IPS-NIHi7 (cell line): ENCODE data around the gene CADM2.

Experiments used
- DNase-seq: peaks from one replicate; pipeline ENCODE4 v3.0.0; 2012; ENCODE audit warnings: mixed read lengths; ENCODE audit errors: extremely low spot score

Gene CADM2

DNA sequence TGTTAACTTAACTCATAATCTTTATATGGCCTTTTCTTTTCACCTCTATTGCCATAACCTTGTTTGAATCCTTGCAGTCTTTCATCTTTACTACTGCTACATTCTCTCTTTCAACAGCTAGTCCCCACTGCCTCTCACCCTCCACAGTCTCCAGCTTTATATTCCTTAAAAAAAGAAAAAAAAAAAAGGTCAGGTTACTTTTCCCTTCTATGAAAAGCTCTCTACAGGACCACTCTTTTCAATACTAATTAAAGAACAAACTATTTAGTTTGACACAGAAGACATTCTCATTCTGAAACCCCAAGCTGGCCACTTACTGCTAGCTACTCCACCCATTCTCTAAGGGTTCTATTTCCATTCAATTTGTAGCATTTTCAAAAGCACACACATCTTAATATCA is 25.6 kb downstream of the CADM2 start:
- no peak for DNase-seq

DNA sequence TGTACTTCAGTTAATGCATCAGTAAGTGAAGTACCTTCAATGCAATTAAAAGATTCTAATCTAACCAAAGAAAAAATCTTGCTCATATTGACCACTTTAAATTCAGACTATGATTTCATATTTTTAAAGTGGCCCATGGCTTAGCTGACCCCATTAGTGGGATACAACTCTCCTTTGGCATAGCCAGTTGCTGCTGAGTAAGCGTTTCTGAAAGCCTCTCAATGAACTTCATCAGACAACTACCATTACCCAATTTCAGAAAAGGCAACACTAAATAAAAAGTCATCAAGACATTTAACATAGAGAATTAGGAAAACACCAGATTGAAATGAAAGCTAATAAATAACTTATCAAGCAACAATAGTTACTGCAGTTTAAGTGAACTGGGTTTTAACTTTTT is 27.0 kb downstream of the CADM2 start:
- DNase-seq = no peak

DNA sequence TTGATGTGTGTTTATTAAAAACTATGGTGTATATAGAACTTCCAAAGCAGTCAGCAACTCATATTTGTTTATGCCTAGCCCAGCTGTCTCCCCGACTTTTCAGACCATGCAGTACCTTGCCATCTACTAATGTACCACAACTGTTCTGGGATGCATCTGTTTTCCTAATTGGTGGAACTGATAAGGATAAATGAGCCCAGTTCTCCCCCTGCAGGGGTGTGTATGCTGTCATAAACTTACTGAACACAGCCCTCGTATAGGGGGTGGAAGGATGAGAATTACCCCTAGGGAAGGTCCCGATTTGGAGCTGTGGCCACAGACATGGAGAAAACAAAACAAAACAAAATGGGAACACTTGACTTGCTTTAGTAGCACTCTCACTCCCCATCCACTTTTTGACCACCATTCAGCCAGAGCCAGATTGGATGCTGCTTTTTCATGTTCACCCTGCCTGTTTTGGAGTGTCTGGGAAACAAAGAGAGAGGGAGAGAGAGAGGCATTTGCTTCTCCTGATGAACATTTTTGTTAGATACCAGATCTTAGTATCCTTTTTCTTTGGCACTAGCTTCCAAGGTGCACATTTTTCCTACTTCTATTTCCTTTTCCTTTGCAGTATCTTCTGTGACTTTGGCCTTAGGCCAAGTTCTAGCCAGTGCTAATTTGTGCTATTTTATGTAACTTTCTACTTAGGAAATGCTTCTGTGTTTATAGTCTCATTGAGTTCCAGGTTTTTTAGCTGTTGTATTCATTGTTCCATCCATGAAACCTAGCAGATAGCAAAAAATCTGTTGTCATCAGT is 29.1 kb downstream of the CADM2 start:
- no peak for DNase-seq

DNA sequence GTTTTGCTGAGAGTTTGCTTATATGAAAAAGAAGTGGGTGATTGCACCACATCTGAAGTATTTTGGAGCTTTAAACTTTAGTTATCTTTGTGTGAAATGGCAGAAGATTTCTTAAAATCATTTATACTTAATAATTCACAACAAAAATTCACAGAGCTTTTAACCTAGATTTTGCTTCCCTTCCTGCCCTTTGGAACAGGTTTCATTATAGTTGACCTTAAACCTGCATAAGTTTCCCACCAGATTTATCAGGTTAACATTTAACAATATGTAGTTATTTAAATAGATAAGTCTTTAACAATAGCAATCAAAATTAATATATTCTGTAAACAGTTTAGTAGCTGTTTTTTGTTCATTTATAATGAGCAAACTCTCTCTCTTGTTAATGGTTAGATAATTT is 30.3 kb downstream of the CADM2 start:
- no peak for DNase-seq

DNA sequence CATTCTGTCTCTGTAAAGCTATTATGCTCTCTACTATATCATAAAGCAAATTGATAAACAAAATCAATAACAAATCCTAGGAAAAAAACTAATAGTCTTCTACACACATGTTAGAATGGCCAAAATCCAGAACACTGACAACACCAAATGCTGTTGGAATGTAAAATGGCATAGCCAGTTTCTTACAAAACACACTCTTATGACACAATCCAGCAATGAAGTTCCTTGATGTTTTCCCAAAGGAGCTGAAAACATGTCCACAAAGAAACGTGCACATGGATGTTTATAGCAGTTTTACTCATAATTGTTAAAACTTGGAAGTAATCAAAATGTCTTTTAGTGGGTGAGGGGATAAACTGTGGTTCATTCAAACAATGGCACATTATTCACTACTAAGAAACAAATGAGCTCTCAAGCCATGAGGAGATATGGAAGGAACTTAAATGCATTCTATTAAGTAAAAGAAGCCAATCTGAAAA is 32.7 kb downstream of the CADM2 start:
- DNase-seq = no peak

DNA sequence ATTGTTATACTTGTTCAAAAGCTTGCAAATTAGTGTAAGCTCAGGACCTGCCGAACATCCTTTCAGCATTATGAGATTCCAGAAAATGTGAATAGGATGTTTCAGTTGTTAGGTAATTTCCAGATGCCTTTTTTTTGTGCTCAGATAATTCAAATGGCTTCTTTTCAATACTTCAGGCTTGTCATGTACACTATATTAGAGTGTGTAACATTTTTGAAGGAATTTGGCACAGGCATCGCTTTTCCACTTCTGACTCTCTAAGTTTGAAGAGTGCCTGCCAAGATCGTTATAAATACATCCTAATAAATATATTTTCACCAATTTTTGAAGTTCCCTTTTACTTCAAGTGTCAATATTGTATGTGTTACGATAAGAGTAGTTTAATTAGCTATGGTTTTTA is 35.2 kb downstream of the CADM2 start:
- DNase-seq = no peak

DNA sequence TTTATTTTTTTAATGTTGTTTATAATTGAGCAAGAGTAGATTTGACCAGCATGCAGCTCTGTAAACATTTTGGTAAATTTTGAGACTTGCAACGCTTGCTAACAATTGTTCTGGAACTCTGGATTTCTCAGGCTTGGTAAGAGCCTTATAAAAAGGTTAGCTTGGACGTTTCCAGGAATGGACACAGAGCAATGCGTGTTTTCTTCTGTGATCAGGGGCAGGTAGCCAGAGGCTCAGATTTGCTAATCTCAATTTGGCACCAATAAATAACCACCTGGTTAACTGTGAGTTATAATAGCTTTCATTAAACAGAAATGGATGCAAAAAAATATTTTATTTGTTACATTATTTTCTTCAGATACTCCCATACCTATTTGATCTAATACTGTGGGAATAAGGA is 39.8 kb downstream of the CADM2 start:
- DNase-seq = no peak

DNA sequence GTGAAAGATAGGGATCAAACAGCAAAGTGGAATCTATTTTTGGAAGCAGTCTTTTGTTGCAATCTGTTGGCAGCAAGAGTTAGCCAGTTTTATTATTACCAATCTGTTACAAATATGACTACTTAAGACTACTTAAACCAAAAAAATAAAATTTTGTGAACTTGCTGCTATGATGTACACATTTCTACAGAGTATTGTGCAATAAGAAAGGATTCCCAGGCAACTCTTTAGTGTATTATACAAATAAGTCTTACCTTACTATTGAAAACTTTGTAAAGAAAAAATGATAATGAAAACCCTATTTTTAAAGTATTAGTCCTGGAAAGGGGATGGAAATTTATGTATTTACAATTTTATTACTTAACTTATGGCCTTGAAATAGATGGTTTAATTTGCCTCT is 44.7 kb downstream of the CADM2 start:
- no peak for DNase-seq

DNA sequence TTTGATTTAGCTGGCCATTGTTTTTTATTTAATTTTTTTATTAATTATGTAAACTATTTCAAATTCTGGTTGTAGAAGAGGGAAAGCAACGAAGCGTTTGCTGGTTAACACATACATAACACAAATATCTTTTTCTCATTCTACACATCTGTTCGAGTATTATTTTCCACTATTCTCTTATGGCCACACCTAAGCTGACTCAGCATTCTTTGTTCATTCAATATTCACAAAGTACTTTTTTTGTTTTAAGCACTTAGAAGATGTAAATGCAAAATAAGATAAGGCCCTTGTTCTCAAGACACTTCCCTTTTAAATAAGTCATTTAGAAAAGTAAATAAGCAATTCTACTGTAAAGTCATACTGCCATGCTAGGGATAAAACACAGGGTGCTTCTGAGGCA is 45.4 kb downstream of the CADM2 start:
- no peak for DNase-seq

DNA sequence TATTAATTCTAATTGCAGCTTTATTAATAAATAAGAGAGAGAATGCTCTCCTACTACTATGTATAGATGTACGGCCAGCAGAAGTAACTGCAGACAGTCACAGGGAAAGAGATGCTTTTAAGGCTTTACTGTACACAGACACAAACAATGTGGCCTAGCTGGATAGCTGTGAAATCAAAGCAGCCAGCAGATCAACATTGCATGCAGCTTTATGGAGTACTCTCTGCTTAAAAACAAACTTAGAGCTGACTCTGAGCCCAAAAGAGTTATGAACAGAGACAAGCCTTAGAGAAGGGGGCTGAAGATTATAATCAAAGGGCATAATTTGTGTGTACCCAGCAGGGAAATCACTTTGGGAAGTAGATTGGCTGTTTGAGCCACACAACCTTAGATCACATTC is 47.2 kb downstream of the CADM2 start:
- no peak for DNase-seq

DNA sequence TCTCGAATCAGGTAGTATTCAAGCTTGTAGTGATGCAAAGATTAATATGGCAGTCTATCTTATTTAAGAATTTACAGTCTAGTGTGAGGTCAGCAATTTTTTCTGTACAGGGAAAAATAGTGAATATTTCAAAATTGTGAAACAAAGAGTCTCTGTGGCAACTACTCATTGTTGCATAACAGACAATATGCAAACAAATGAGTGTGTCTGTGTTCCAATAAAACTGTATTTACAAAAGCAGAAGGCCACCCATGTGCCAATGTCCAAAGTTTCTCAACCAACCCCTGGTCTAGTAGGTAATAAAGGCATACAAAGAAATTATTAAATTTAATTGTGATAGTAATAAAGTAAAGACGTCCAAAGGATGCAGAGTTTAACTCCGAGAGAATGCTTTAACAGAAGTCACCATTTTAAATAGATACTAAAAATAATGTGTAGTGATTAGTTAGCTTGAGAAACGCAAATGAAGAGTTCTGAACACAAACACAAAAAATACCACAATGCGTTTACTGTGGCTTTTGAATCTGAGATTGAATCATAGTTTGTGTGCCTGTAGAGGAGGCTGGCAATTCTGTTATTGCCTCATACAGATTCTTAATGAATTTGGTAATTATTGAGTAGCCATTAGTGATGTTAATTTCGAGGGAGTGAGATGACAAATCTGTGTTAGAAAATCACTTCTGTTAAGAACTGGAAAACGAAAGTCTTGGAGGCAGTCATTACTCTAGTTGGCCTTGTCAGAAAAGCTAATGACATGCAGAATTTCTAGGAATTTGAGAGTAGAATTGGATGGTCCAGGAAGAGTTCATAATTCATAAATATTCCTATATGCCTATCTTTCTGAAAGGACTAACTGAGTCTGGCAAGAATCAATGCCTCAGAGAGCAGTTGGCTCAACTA is 48.7 kb downstream of the CADM2 start:
- DNase-seq = no peak

DNA sequence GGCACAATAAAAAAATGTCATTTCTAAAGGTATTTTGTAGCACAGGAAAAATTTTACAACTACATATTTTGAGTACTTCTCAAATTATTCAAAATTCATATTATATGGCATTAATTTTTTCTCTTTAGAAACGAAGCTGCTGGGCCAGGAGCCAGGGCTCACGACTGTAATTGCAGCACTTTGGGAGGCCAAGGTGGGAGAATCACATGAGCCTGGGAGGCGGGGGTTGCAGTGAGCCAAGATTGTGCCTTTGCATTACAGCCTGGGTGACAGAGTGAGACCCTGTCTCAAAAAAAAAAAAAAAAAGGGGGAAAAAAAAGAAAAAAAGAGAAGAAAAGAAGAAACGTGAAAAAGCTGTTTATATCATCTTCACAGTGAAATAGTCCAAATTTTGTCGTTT is 62.0 kb downstream of the CADM2 start:
- no peak for DNase-seq

DNA sequence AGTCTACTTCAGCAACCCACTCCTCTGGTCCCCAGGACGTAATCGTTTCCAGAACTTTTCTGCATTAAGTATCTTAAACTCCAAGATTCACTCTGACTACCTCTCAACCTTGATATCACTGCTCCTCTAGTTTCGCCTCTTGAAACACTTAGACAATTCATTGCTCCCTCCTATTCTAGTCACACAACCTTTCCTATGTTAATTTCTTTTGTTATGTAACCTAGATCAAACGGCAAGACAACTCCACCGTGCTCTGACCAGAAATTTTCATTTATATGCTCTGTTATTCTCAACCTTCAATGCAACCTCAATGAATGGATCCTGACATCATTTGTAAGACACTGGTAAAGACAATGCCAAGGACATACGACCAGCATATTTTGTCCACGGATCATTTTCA is 71.3 kb downstream of the CADM2 start:
- DNase-seq = no peak

DNA sequence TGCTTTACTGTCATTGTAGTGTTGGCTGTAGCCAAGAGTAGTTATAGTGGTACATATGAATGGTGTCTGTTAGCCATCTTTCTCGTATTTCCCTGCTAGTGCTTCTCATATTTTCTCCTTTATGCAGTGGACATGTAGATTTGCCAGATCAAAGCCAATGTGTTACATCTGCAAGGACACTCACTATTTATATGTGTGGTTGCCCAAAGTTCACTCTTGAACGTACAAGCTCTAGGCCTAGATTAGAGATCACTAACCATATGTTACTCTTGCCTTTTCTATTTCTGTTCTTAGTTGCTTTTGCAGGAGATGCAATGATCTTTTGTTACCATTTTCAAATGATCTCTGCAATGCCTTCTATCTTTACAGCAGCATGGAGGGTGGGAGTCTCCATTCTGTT is 78.4 kb downstream of the CADM2 start:
- no peak for DNase-seq

DNA sequence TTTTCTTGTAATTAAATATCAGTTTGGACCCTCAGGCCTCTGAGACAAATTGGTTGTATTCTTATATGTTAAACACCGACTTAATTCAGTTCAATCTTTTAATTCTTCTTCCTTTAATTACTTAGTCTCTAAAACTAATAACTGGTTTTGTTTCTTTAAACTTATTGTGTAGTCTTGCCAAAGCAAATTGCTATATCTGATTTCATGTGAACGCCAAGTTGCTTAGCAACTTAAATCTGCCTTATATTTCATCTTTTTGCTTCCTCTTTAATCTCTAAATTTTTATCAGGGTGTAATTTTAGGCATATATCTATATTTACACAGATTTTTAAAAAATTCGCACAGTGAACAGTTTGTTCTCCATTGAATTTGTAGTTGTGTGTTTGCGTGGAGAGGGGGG is 82.2 kb downstream of the CADM2 start:
- DNase-seq = no peak

DNA sequence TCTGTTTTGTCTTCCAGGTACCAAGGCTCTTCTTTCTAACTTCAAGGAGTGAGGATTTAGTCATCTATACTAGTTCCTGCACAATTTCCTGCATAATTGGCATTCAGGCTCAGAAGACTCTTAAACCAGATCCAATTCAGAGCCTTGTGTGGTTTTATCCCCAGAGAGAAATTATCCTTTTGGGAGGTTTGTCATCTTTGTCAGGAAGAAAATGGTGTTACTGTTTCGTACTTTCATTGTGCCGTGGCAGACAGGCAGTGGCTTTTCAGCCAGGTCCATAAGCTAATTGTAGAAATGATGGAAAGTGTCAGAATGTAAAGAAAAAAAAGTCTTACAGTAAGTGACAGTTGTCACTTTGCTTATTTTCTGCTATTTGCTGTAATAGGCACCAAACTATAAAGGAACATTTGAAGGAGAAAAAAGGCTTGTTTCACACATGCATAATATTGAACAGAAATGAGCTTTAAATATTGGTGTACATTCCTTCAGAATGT is 82.8 kb downstream of the CADM2 start:
- DNase-seq = no peak

DNA sequence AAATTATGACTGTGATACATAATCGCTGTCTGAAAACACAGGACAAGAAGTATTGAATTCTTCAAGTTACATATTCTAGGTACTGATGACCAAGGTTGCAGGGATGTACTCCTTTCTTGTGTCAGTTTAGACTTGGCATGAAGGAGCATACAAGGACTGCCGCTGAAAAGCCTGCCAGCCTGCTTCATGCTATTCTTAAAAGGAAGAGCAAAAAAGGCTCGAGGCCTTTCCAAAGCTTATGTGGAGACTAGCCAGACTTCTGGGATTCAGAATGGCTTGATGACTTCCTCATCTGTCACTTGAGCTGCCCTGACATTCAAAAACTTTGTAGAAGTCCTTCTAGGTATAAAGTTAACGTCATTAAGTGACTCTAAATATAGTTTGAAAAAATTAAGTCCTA is 92.0 kb downstream of the CADM2 start:
- DNase-seq = no peak

DNA sequence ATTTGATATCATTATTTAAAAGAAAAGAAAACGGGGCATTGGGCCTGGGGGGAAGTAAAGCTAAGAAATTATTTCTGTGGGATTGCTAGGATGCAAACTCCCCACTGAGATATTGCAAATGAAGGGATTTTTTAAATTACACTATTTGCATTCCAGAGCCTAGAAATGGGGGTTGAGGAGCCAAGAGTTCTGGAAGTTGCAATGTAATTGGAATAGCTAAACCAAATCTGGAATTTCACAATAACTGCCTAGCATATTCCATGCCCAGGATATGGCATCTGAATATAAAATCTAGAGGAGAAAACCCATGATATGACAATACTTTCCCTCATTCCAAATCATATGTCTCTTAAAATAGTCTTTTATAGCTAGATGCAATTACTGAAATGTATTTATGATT is 93.0 kb downstream of the CADM2 start:
- no peak for DNase-seq

DNA sequence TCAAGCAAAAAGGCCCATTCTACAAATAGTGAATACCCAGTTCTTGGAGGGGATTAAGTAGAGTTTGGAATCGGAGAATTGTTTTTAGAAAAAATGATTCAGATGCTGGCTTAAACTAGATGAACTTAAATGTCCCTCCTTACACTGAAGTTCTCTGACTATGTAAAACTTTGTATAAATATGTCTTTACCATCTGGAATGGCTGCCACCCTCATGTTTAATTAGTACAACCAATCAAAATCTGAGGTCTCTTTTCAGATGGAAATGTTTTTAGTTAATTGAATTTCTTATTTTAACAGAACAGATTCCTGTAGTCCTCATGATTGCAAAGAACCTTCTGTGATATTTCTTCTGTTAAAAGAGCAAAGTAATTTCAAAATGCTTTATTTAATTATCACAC is 94.8 kb downstream of the CADM2 start:
- no peak for DNase-seq

DNA sequence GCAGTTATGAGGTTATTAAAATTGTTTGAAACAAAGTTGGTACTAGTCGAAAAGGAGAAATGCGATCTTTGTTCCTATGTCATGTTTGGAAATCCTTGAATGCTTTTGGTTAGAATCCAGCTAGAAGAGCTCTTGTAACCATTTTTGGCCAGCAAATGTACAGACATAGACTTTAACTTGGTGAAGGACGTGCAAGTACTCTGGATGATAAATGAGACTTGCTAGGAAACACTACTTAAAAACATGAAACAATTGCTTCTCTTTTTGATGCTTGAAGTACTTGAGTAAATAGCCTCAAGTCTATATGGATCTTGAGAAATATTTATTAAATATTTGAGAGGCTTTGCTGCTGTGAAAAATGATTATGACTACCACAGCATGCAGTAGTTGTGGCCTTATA is 95.8 kb downstream of the CADM2 start:
- no peak for DNase-seq

DNA sequence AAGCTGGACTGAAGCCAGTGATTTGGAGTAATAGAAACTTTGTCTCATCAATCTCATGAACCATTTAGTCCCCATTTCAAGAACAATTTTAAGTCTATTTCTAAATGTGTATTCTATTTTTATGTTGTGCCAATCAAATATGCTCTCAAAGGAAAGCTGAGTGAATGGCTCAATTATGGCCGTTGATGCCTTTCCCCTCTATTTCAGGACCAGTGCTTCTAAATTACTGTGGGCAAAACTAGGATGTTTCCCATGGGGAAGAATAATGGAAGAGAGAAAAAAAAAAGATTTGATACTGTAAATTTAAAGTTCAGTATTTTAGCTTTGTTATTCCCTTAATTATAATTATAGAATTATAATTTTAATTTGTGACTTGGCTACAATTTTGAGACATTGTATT is 110.1 kb downstream of the CADM2 start:
- DNase-seq = no peak

DNA sequence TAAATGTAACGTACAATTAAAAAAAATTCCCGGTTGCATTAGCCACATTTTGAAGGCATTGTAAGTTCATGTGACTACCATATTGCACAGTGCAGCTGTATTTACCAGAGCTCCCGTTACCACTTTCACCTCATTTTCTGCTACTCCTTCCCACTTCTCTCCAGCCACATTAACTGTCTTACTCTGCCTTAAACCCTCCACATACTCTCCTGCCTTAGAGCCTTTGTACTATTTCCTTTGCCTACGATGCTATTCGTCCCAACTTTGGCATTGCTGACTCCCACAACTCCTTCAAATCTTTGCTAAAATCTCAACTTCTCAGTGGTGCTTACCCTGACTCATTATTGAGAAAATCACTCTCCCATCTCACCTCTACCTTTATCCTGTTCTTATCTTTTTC is 115.2 kb downstream of the CADM2 start:
- DNase-seq = no peak

DNA sequence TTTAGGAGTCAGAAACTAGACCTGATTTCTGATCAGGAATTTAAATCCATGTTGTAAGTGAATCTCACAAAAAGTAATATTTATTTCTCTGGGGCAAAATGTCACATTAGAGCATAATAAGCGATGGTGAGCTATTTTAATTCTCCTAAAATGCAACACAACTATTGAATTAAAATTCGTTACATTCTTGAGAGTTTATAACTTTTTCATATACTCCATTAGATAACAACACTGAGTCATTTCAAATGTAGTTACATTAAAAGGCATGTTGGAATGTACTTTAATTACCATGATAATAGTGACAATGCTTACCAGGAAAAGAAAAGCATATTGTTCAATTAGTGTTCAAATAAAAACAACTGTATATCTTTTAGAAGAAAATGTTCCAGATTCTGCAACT is 116.9 kb downstream of the CADM2 start:
- no peak for DNase-seq
